Measurements from ENCODE around the gene MBLAC1. TPM values are rescaled to one million over a fixed set of nuclear protein-coding genes. Genes with fewer than 3 reads are reported as not detected.

The MBLAC1 gene
- total and polyA plus RNA-seq, 2 donors from 2014 or later = 2.4 to 3.7 TPM

DNA sequence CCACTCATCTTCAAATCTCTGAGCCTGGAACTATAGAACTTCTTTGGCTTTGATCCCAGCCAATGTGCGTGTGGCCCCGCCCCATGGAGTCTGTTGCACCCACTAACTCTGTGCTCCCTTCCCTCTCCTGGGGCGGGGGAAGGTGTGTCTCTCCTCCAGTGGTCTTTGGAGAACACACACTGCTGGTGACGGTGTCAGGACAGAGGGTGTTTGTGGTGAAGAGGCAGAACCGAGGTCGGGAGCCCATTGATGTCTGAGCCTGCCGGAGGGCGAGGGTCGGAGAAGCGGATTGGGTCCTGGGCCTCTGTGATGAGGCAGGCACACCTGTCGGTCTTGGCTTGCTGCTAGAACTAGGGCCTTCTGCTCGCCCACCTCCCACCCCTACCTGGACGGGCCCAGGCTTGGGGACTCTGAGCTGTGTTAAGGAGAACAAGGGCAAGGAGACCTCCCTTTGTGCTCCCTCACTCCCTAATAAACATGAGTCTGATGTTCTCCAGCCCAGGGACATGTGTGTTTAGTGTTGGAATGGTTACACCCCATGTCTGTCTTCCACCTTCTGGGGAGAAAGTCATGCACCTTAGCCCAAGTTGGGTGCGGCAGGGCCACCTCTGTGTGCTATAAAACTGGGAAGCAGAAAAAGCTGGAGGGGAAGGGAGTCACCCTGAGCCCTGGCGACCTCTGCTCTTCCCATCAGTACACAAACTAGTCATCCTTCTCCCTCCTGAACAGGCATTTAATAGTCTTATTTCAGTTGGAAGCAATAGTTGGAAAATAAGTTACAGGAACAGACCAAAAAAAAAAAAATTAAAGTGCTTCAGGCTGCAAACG, 27.2 kb downstream of the MBLAC1 start:
- Histone ChIP-seq H3K27me3 (ENCODE audit: control insufficient read depth, insufficient read depth, low read length) (no peaks in the 10 kb centered on the region), H3K4me1 (ENCODE audit: control insufficient read depth in 2 of 3, insufficient read depth in 2 of 3, low read depth in 1 of 3, low read length in 3 of 3) (peaks cover 0 to 11% (median 6%) of the 10 kb centered on the region in 3 donors), H3K36me3 (ENCODE audit: control insufficient read depth in 2 of 3, insufficient read depth in 3 of 3, low read length in 3 of 3) (peaks cover 2 to 18% (median 3%) of the 10 kb centered on the region in 3 donors), H3K27ac (ENCODE audit: low read depth in 2 of 2, low read length in 2 of 2) (no peak overlapping the region), H3K9ac (ENCODE audit: low read length in 3 of 3) (no peak overlapping the region), H3K4me3 (ENCODE audit: low read length in 3 of 3) (no peak overlapping the region), H3K9me3 (ENCODE audit: control insufficient read depth in 2 of 3, insufficient read depth in 1 of 3, low read length in 3 of 3) (no peaks in the 10 kb centered on the region)
- FAIRE-seq = no peak
- TF ChIP-seq, protein P1, sequence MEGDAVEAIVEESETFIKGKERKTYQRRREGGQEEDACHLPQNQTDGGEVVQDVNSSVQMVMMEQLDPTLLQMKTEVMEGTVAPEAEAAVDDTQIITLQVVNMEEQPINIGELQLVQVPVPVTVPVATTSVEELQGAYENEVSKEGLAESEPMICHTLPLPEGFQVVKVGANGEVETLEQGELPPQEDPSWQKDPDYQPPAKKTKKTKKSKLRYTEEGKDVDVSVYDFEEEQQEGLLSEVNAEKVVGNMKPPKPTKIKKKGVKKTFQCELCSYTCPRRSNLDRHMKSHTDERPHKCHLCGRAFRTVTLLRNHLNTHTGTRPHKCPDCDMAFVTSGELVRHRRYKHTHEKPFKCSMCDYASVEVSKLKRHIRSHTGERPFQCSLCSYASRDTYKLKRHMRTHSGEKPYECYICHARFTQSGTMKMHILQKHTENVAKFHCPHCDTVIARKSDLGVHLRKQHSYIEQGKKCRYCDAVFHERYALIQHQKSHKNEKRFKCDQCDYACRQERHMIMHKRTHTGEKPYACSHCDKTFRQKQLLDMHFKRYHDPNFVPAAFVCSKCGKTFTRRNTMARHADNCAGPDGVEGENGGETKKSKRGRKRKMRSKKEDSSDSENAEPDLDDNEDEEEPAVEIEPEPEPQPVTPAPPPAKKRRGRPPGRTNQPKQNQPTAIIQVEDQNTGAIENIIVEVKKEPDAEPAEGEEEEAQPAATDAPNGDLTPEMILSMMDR (IDR thresholded peaks at IDR 0.05; ENCODE audit: borderline replicate concordance, extremely low read depth, insufficient read depth) = no peak
- no peak for DNase-seq
- intact Hi-C loops (cut with DNase I) = no loop called here

DNA sequence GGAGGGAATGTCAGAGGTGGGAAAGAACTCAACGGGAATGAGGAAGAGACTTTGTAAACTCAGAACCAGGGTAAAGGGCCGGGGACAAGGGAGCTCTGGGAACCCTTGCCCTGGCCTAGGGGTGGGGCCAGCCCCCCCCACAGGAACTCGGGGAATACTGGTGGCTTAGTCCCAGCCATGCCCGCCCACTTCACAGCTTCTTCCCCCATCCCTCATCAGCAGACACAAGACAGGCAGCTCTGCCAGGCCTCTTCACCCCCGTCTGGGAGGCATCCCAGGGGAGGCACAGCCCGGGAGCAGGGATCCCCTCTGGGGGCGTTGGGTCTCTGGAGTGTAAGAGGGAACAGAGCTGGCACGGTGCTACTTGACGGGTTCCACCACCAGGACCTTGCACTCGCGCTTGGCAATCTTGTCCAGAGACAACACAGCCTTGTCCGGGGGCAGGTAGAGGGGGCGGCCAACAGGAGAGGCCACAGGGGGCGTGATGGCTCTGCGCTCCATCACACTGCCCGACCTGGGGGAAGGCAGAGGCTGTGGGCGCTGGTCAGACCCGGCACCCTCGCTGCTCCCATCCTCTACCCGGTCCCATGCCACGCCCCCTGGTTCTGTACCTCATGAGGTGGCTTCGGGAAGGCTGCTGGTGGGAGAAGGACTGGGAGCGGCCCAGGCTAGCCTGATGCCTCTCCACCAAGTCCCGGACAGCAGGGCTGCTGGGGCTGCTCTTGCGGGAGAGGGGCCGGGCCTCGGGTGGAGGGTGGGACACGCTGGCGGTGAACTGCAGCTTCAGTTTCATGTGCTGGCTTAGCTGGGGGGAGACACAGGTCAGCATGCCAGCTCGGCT, 28.1 kb downstream of the MBLAC1 start:
- DNase-seq (peak in 1 of 5 donors; percentile 42), FAIRE-seq (no peak)
- H3K9ac ChIP-seq (ENCODE audit: low read length in 3 of 3) = no peak overlapping the region
- H3K27ac ChIP-seq (ENCODE audit: low read depth in 2 of 2, low read length in 2 of 2) = no peak overlapping the region
- H3K4me1 ChIP-seq (ENCODE audit: control insufficient read depth in 2 of 3, insufficient read depth in 2 of 3, low read depth in 1 of 3, low read length in 3 of 3) = peaks cover 0 to 8% (median 6%) of the 10 kb centered on the region in 3 donors
- no peaks in the 10 kb centered on the region for H3K27me3 ChIP-seq (ENCODE audit: control insufficient read depth, insufficient read depth, low read length)
- intact Hi-C loops (cut with DNase I) = no loop called here
- H3K4me3 ChIP-seq (ENCODE audit: low read length in 3 of 3) = no peak overlapping the region
- TF ChIP-seq, protein P1 (IDR thresholded peaks at IDR 0.05; ENCODE audit: borderline replicate concordance, extremely low read depth, insufficient read depth) = no peak
- peaks cover 2 to 18% (median 3%) of the 10 kb centered on the region in 3 donors for H3K36me3 ChIP-seq (ENCODE audit: control insufficient read depth in 2 of 3, insufficient read depth in 3 of 3, low read length in 3 of 3)
- no peaks in the 10 kb centered on the region for H3K9me3 ChIP-seq (ENCODE audit: control insufficient read depth in 2 of 3, insufficient read depth in 1 of 3, low read length in 3 of 3)

DNA sequence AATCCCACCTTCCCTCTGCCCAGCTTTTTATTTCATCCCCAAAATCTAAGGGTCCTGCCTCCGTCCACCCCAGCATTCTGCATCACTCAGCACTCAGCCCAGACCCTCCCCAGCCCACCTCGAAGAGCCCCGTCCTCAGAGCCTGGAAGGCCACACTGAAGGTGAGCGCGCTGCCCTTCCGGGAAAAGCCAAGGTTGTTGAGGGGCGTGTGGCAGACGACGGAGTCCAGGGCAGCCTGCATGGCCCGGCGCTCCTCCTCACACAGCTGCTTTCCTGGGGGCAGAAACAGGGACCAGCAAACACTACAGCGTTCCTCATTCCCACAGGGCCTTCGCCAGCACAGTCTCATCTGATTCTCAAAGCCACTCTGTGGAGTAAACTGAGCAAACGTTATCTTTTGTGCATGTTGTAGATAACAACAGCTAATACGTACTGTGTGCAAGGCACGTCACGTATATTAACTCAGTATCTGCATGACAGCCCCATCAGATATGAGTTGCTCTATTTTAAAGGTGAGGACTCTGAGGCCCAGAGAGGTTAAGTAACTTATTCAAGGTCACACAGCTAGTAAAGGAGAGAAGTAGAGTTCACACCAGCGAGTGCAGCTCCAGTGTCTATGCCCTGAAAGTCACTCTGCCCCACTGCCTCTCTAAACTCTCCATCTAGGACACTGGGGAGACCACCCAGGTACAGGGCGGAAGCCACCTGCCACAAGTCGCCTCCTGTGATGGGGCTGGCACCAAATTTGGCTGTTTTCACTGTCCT, 29.0 kb downstream of the MBLAC1 start:
- intact Hi-C loops (cut with DNase I) = no loop called here
- TF ChIP-seq, protein P1 (IDR thresholded peaks at IDR 0.05; ENCODE audit: borderline replicate concordance, extremely low read depth, insufficient read depth) = no peak
- DNase-seq (no peak), FAIRE-seq (no peak)
- Histone ChIP-seq H3K9me3 (ENCODE audit: control insufficient read depth in 2 of 3, insufficient read depth in 1 of 3, low read length in 3 of 3) (no peaks in the 10 kb centered on the region), H3K4me1 (ENCODE audit: control insufficient read depth in 2 of 3, insufficient read depth in 2 of 3, low read depth in 1 of 3, low read length in 3 of 3) (peaks cover 0 to 8% (median 4%) of the 10 kb centered on the region in 3 donors), H3K4me3 (ENCODE audit: low read length in 3 of 3) (no peak overlapping the region), H3K27ac (ENCODE audit: low read depth in 2 of 2, low read length in 2 of 2) (no peak overlapping the region), H3K9ac (ENCODE audit: low read length in 3 of 3) (no peak overlapping the region), H3K36me3 (ENCODE audit: control insufficient read depth in 2 of 3, insufficient read depth in 3 of 3, low read length in 3 of 3) (peaks cover 2 to 18% (median 3%) of the 10 kb centered on the region in 3 donors), H3K27me3 (ENCODE audit: control insufficient read depth, insufficient read depth, low read length) (no peaks in the 10 kb centered on the region)
